IPS-NIHi7 (cell line): ENCODE measurements around the gene PTK6.
A peak's percentile ranks its signal among the peaks of the same experiment; 100 is the strongest.
"Not testable (repeated sequence)": the region's sequence is repeated elsewhere in the genome, so short reads cannot be mapped to it uniquely, and the experiment has no call there.

ENCODE experiments used
- DNase-seq: peaks from one replicate; pipeline ENCODE4 v3.0.0; 2012; ENCODE audit warnings: mixed read lengths; ENCODE audit errors: extremely low spot score

Gene PTK6

GRCh38 chr20:63536997-63537524, at the start of gene PTK6:
TSS of gene PTK6 (minus strand) at chr20:63537376. CDS start at chr20:63537314, 62 bp downstream.
- no peak for DNase-seq

- DNase-seq: no peak
These were observed 49.6 kb upstream of the PTK6 start for GRCh38 chr20:63586797-63587196.

- no peak for DNase-seq
These were observed 48.7 kb upstream of the PTK6 start for GRCh38 chr20:63585616-63586565.

GRCh38 chr20:63582382-63583063, 45.3 kb upstream of the PTK6 start:
- DNase-seq: no peak

- DNase-seq: peak; percentile 69
These were observed 43.8 kb upstream of the PTK6 start for GRCh38 chr20:63580796-63581461.

- DNase-seq: no peak
These were observed 42.0 kb upstream of the PTK6 start for GRCh38 chr20:63579017-63579694.

GRCh38 chr20:63578224-63579016, 41.2 kb upstream of the PTK6 start:
- no peak for DNase-seq

GRCh38 chr20:63577317-63577894, 40.2 kb upstream of the PTK6 start:
- DNase-seq: no peak

GRCh38 chr20:63576311-63576710, 39.1 kb upstream of the PTK6 start:
- DNase-seq: no peak

GRCh38 chr20:63574829-63575743, 37.9 kb upstream of the PTK6 start:
- no peak for DNase-seq

GRCh38 chr20:63574156-63574828, 37.1 kb upstream of the PTK6 start, which contains the start of gene HELZ2:
TSS of gene HELZ2 (minus strand) at chr20:63574239. CDS start at chr20:63572385, 1,854 bp downstream.
- peak; percentile 87 for DNase-seq

- no peak for DNase-seq
These were observed 36.5 kb upstream of the PTK6 start for GRCh38 chr20:63573647-63574131.

- no peak for DNase-seq
These were observed 35.8 kb upstream of the PTK6 start for GRCh38 chr20:63572788-63573646.

GRCh38 chr20:63572071-63572787, 35.1 kb upstream of the PTK6 start:
- DNase-seq: no peak

- not testable (repeated sequence) for DNase-seq
These were observed 33.9 kb upstream of the PTK6 start for GRCh38 chr20:63571087-63571478.

- DNase-seq: no peak
These were observed 33.3 kb upstream of the PTK6 start for GRCh38 chr20:63570281-63571086.
